Esophagus squamous epithelium (tissue), 4 donors: ENCODE measurements around the gene HOXC10.

Experiments used
- CTCF ChIP-seq, 6 experiments: fragments of 450-650 bp in 4 of 6; fragments of 200-600 bp in 2 of 6; sonication (generic) in 2 of 6; IDR thresholded peaks; one replicate each; pipeline ENCODE4 v1.5.1; 2016 to 2019; ENCODE audit warnings: antibody characterized with exemption in 6 of 6, mild to moderate bottlenecking in 4 of 6, moderate library complexity in 4 of 6
- POLR2A ChIP-seq, 4 donors: fragments of 450-650 bp; IDR thresholded peaks; one replicate each; pipeline ENCODE4 v1.6.1; 2017; ENCODE audit warnings: antibody characterized with exemption in 4 of 4, mild to moderate bottlenecking in 4 of 4, moderate library complexity in 3 of 4

GRCh38 chr12:53978477-53979356 lies 6.2 kb upstream of the HOXC10 start:
- no peak for TF ChIP-seq CTCF (IDR thresholded peaks at IDR 0.05)
- TF ChIP-seq POLR2A (IDR thresholded peaks at IDR 0.05): no peak
